OCI-LY1 (cell line): Measurements from ENCODE around the gene KDM6B.

Experiments
- H2AFZ ChIP-seq: fragments of 200-600 bp; sonication (generic), shearing (Covaris generic); 2 replicates; pipeline ENCODE4 v1.6.0; 2014; ENCODE audit warnings: antibody characterized with exemption, mild to moderate bottlenecking, low read length
- H3F3A ChIP-seq: fragments of 200-600 bp; sonication (generic), shearing (Covaris generic); 2 replicates; pipeline ENCODE4 v1.6.0; 2014; ENCODE audit warnings: mild to moderate bottlenecking, antibody characterized with exemption, low read length, moderate library complexity; ENCODE audit not compliant: insufficient read depth
- H3K27ac ChIP-seq: fragments of 200-600 bp; sonication (generic); 2 replicates; pipeline ENCODE4 v1.5.1; 2014; ENCODE audit warnings: low read length, mixed run types, mild to moderate bottlenecking, low read depth; ENCODE audit not compliant: poor library complexity, severe bottlenecking
- H3K27me3 ChIP-seq: fragments of 200-600 bp; sonication (generic); 2 replicates; pipeline ENCODE4 v1.6.0; 2014; ENCODE audit warnings: antibody characterized with exemption, mild to moderate bottlenecking, low read length, moderate library complexity; ENCODE audit not compliant: insufficient read depth
- H3K36me3 ChIP-seq: fragments of 200-600 bp; sonication (generic); 2 replicates; pipeline ENCODE4 v1.6.1; 2014; ENCODE audit warnings: mild to moderate bottlenecking, antibody characterized with exemption, low read length, moderate library complexity, mixed read lengths; ENCODE audit not compliant: insufficient read depth
- H3K4me1 ChIP-seq: fragments of 200-600 bp; sonication (generic); 2 replicates; pipeline ENCODE4 v1.5.1; 2014; ENCODE audit warnings: mild to moderate bottlenecking, low read length, moderate library complexity; ENCODE audit not compliant: insufficient read depth, severe bottlenecking
- H3K4me2 ChIP-seq: fragments of 200-600 bp; sonication (generic), shearing (Covaris generic); 2 replicates; pipeline ENCODE4 v1.6.1; 2014; ENCODE audit warnings: low read length
- H3K4me3 ChIP-seq: fragments of 200-600 bp; sonication (generic); 2 replicates; pipeline ENCODE4 v1.5.1; 2014; ENCODE audit warnings: low read length, low read depth, mild to moderate bottlenecking, mixed read lengths; ENCODE audit not compliant: poor library complexity, severe bottlenecking
- H3K79me2 ChIP-seq: fragments of 200-600 bp; shearing (Covaris generic); 2 replicates; pipeline ENCODE4 v1.6.1; 2016; ENCODE audit warnings: mixed run types, low read length, mixed read lengths; ENCODE audit not compliant: insufficient read depth
- H3K9ac ChIP-seq: fragments of 200-600 bp; sonication (generic), shearing (Covaris generic); 2 replicates; pipeline ENCODE4 v1.6.1; 2014; ENCODE audit warnings: mild to moderate bottlenecking, low read length, mixed read lengths
- H3K9me2 ChIP-seq: fragments of 200-600 bp; sonication (generic), shearing (Covaris generic); 2 replicates; pipeline ENCODE4 v1.6.1; 2014; ENCODE audit warnings: low read depth, mild to moderate bottlenecking, low read length, mixed read lengths
- H3K9me3 ChIP-seq: fragments of 200-600 bp; shearing (Covaris generic); 2 replicates; pipeline ENCODE4 v1.6.1; 2014; ENCODE audit warnings: low read length, mixed read lengths
- H4K20me1 ChIP-seq: fragments of 200-600 bp; sonication (generic), shearing (Covaris generic); 2 replicates; pipeline ENCODE4 v1.6.0; 2016; ENCODE audit warnings: mild to moderate bottlenecking, low read length; ENCODE audit not compliant: insufficient read depth
- CTCF ChIP-seq: fragments of 200-600 bp; sonication (generic), shearing (Covaris generic); IDR thresholded peaks from 2 replicates; pipeline ENCODE4 v1.5.1; 2017; ENCODE audit warnings: mild to moderate bottlenecking, antibody characterized with exemption, low read length, moderate library complexity, mixed read lengths
- EZH2 ChIP-seq: fragments of 200-600 bp; sonication (generic), shearing (Covaris generic); IDR thresholded peaks from 2 replicates; pipeline ENCODE4 v1.8.0; 2017; ENCODE audit warnings: borderline replicate concordance, mixed run types, mild to moderate bottlenecking, antibody characterized with exemption, low read length, moderate library complexity, mixed read lengths

KDM6B gene

GRCh38 chr17:7867881-7868329 is 33.9 kb downstream of the KDM6B start:
- no peak overlapping the region for H3K4me3 ChIP-seq
- TF ChIP-seq EZH2 (no peak), CTCF (no peak)

GRCh38 chr17:7873051-7873450 is 39.0 kb downstream of the KDM6B start:
- no peaks in the 10 kb centered on the region for H3K9me3 ChIP-seq
- H3K4me2 ChIP-seq: no peak overlapping the region
- no peaks in the 10 kb centered on the region for H3K9me2 ChIP-seq
- no peaks in the 10 kb centered on the region for H3K79me2 ChIP-seq
- no peak overlapping the region for H2AFZ ChIP-seq
- no peaks in the 10 kb centered on the region for H3K27me3 ChIP-seq
- peaks cover 46% of the 10 kb centered on the region for H3K36me3 ChIP-seq
- TF ChIP-seq EZH2 (no peak), CTCF (no peak)
- no peak overlapping the region for H3K27ac ChIP-seq
- no peak overlapping the region for H3K4me3 ChIP-seq
- H3F3A ChIP-seq: no peaks in the 10 kb centered on the region
- no peaks in the 10 kb centered on the region for H3K4me1 ChIP-seq
- H3K9ac ChIP-seq: no peak overlapping the region
- H4K20me1 ChIP-seq: no peaks in the 10 kb centered on the region

More at GRCh38 chr17:7867881-7868329, 33.9 kb downstream of the KDM6B start:
- no peaks in the 10 kb centered on the region for H3K27me3 ChIP-seq
- no peak overlapping the region for H2AFZ ChIP-seq
- H3K9me3 ChIP-seq: no peaks in the 10 kb centered on the region
- no peak overlapping the region for H3K9ac ChIP-seq
- no peak overlapping the region for H3K4me2 ChIP-seq
- peaks cover 5% of the 10 kb centered on the region for H3K4me1 ChIP-seq
- no peaks in the 10 kb centered on the region for H3K79me2 ChIP-seq
- H3K27ac ChIP-seq: no peak overlapping the region
- no peaks in the 10 kb centered on the region for H3F3A ChIP-seq
- no peaks in the 10 kb centered on the region for H4K20me1 ChIP-seq
- H3K9me2 ChIP-seq: no peaks in the 10 kb centered on the region
- H3K36me3 ChIP-seq: peaks cover 44% of the 10 kb centered on the region

GRCh38 chr17:7875804-7876370 is 41.9 kb downstream of the KDM6B start:
- Histone ChIP-seq H3K27me3 (no peaks in the 10 kb centered on the region), H3K4me3 (no peak overlapping the region), H3K9me3 (no peaks in the 10 kb centered on the region), H3K79me2 (no peaks in the 10 kb centered on the region), H2AFZ (no peak overlapping the region), H3K36me3 (peaks cover 64% of the 10 kb centered on the region), H3K9ac (no peak overlapping the region), H4K20me1 (no peaks in the 10 kb centered on the region), H3K4me2 (no peak overlapping the region), H3K27ac (no peak overlapping the region), H3K9me2 (no peaks in the 10 kb centered on the region), H3F3A (peaks cover 9% of the 10 kb centered on the region; the same call in 1 of the 2 replicates), H3K4me1 (peaks cover 13% of the 10 kb centered on the region)
- TF ChIP-seq CTCF (no peak), EZH2 (no peak)
